AG04449 (cell line): ENCODE measurements around the gene EIF2B4.
"Not testable (repeated sequence)": the region's sequence is repeated elsewhere in the genome, so short reads cannot be mapped to it uniquely, and the experiment has no call there.

Experiments
- CTCF ChIA-PET: fragments of 350-600 bp; formaldehyde crosslinking; extraction: SDS; loops from one replicate; lab custom pipeline; 2021; ENCODE audit warnings: antibody characterized with exemption; lab: Yijun Ruan, JAX
- POLR2A ChIA-PET: fragments of 400-600, 350-600 bp; formaldehyde crosslinking; extraction: SDS; loops from one replicate; lab custom pipeline; 2020; ENCODE audit warnings: antibody characterized with exemption, inconsistent platforms; lab: Yijun Ruan, JAX
- DNase-seq: peaks from one replicate; pipeline ENCODE4 v3.0.0-alpha.2; 2010; ENCODE audit warnings: low read depth, low spot score
- H3K4me3 ChIP-seq: 2 replicates; pipeline ENCODE4 v1.5.1; 2011; ENCODE audit warnings: low read depth, mild to moderate bottlenecking, control low read depth, low read length
- CTCF ChIP-seq: IDR thresholded peaks from one replicate; pipeline ENCODE4 v1.5.1; 2011; ENCODE audit warnings: mild to moderate bottlenecking, moderate library complexity, low read length, control low read depth, inconsistent platforms; ENCODE audit not compliant: insufficient read depth; ENCODE audit errors: missing control alignments

The EIF2B4 gene

GRCh38 chr2:27320958-27321543 is 49.1 kb downstream of the EIF2B4 start:
- ChIA-PET CTCF (interaction anchor here (0.6 to 8.1 kb wide), 16 partner anchors 9 to 197 kb away, joined by 3 to 94 read pairs (median 4); partner anchors contain the start of genes ABHD1, EIF2B4 and UCN), POLR2A (interaction anchor here (1.2 kb wide), 1 partner anchor 36 kb away, joined by 3 read pairs; the partner anchor contains the start of gene GTF3C2)
- TF ChIP-seq CTCF: peak; percentile 70
- DNase-seq: peak; percentile 97
- peak overlapping the region; percentile 2 for H3K4me3 ChIP-seq

- ChIA-PET POLR2A (interaction anchor here (0.7 kb wide), 1 partner anchor 218 kb away, joined by 3 read pairs; no protein-coding TSS in a partner anchor), CTCF (interaction anchor here (0.6 to 8.1 kb wide), 9 partner anchors 8 to 363 kb away, joined by 3 to 94 read pairs (median 4); partner anchors contain the start of gene EIF2B4)
- DNase-seq, H3K4me3 ChIP-seq: not testable (repeated sequence)
These were observed 50.3 kb downstream of the EIF2B4 start for GRCh38 chr2:27319839-27320238.

GRCh38 chr2:27316655-27317412 is 53.3 kb downstream of the EIF2B4 start:
- TF ChIP-seq CTCF: no peak
- POLR2A ChIA-PET: no interaction called here
- CTCF ChIA-PET: interaction anchor here (8.1 kb wide), 1 partner anchor 13 kb away, joined by 94 read pairs; no protein-coding TSS in a partner anchor
- no peak overlapping the region for H3K4me3 ChIP-seq
- no peak for DNase-seq

DNA sequence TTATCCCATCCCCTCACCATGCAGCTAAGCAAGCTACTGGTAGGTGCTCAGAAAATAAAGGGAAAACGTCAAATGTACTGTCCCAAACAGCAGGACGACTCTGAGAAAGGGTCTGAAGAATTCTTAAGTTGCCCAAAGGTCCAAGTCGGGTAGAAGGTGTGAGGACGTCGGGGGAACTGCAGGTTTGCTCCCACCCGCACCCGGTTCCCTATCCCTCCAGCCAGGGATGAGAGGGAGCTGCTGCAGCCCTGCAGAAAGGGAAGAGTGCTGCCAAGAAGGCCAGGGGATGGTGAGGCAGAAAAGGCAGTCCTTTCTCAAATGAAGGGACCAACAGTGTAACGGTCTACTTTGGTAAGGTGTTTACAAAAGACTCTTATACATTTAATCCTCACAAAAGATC is 55.0 kb downstream of the EIF2B4 start:
- DNase-seq: no peak
- TF ChIP-seq CTCF: no peak
- ChIA-PET CTCF (interaction anchor here (0.9 to 4.5 kb wide), 5 partner anchors 12 to 353 kb away, joined by 3 to 42 read pairs (median 4); partner anchors contain the start of gene EIF2B4), POLR2A (no interaction called here)
- H3K4me3 ChIP-seq: no peak overlapping the region

GRCh38 chr2:27314709-27315108 is 55.4 kb downstream of the EIF2B4 start:
- H3K4me3 ChIP-seq: no peak overlapping the region
- no peak for DNase-seq
- ChIA-PET POLR2A (no interaction called here), CTCF (interaction anchor here (0.8 to 4.5 kb wide), 7 partner anchors 11 to 469 kb away, joined by 3 to 42 read pairs (median 4); partner anchors contain the start of gene EIF2B4)
- no peak for TF ChIP-seq CTCF
